Skin of body (tissue), 2 donors: ENCODE measurements around the gene TPSG1. TPM values are rescaled to one million over a fixed set of nuclear protein-coding genes. Genes with fewer than 3 reads are reported as not detected.
"Not testable (repeated sequence)": the region's sequence is repeated elsewhere in the genome, so short reads cannot be mapped to it uniquely, and the experiment has no call there.

ENCODE experiments used
- DNase-seq: peaks from one replicate; lab custom pipeline; 2025; lab: John Stamatoyannopoulos, UW
- total RNA-seq: library from RNA; depleted of rRNA; stranded (reverse); fragments of >200 nt; gene quantifications from one replicate; pipeline ENCODE4 v1.2.3, GENCODE V29; 2014

TPSG1 gene
- total RNA-seq, 1 donor from 2014 or later = not detected

- DNase-seq = no peak
These were observed 9.3 kb downstream of the TPSG1 start for GRCh38 chr16:1215574-1216295.

GRCh38 chr16:1214719-1215118, 10.3 kb downstream of the TPSG1 start:
- DNase-seq = no peak

DNA sequence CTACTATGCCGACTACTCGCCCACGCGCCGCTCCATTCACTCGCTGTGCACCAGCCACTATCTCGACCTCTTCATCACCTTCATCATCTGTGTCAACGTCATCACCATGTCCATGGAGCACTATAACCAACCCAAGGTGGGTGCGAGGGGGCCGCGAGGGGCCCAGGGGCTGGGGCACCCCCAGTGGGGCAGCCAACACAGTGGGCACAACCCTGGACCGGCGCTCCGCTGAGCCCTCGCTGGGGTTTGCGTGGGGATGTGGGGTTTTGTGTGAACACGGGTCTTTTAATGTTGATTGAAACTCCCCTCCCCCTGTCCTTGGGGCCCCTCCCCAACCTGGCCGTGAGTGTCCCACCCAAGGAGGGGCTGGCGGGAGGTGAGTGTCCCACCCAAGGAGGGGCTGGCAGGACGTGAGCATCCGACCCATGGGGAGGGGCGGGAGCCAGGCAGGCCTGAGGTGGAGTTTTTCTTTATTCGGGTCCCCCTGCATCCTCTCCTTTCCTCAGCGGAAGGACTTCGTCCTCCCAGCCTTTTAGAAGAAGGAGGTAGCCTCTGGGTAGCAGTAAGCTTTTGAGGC, 11.2 kb downstream of the TPSG1 start:
- DNase-seq = no peak

DNA sequence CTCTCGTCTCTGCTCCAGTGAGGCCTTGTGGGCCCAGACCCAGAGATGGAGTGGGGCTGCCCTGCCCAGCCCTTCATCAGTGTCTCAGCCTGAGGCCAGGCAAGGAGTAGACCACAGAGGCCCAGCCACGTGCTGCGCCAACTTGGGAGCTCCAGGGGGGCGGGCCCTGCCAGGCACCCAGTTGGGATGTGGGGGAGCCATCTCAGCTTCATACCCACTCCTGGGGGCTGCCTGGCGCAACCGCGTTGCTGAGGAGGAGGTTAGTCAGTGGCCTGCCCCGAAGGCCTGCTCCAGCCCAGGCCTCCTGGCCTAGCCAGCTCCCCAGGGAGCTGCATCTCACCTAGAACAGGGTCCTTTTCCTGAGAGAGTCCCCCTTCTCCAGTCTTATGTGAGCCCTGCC, 11.8 kb downstream of the TPSG1 start:
- no peak for DNase-seq

- DNase-seq = no peak
These were observed 12.4 kb downstream of the TPSG1 start for GRCh38 chr16:1212616-1213194.

DNA sequence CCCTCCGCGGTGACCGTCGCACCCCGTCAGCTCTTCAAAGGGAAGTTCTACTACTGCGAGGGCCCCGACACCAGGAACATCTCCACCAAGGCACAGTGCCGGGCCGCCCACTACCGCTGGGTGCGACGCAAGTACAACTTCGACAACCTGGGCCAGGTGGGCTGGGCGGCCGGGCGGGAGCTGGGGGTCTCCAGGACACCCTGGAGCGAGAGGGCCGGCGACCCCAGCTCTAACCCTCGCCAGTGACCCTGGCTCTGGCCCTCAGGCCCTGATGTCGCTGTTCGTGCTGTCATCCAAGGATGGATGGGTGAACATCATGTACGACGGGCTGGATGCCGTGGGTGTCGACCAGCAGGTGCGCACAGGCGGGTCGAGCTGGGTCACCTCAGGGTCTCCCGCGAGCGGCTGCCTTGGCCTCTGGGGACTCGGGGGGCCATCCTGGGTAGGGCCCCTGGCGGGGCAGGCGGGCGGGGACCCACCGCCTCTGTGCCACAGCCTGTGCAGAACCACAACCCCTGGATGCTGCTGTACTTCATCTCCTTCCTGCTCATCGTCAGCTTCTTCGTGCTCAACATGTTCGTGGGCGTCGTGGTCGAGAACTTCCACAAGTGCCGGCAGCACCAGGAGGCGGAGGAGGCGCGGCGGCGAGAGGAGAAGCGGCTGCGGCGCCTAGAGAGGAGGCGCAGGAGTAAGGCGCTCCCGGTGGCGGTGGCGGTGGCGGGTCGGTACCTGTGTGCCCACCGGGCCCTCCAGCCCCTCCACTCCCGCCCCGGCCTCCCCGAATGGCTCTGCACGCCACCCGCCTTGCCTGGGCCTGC, 13.4 kb downstream of the TPSG1 start:
- DNase-seq = no peak

GRCh38 chr16:1210461-1210860, 14.6 kb downstream of the TPSG1 start:
- DNase-seq = no peak

DNA sequence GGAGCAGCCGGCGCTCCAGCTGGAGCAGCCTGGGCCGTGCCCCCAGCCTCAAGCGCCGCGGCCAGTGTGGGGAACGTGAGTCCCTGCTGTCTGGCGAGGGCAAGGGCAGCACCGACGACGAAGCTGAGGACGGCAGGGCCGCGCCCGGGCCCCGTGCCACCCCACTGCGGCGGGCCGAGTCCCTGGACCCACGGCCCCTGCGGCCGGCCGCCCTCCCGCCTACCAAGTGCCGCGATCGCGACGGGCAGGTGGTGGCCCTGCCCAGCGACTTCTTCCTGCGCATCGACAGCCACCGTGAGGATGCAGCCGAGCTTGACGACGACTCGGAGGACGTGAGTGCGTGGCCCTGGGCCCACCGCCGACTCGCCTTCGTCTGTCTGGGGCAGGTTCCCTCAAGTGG, 16.0 kb downstream of the TPSG1 start:
- no peak for DNase-seq

DNA sequence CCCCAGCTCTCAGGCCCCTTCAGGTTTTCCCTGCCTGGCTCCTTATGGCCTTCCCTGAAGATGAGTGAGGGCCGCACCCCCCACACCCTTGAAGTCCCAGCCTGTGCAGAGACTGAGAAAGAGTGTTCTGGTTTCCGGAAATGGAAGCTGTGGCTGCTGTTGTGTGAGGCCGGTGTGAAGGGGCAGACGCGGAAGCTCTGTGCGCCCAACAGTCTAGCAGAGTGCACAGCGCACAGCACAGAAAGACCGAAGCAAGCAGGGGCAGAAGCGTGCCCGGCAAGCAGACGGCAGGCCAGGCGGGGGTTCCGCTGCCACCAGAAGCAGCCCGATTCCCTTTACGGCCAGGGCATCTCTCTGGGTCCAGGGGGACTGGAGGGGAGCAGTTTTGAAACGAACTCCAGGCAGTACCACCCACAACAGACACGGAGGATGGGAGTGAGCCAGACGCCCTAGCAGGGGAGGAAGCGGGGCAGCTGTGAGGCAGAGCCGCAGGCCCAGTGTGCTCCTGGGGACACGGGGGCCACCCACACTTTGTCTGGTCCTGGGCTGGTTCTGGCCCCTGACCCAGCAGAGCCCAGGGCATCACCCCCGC, 16.7 kb downstream of the TPSG1 start:
- DNase-seq = no peak

DNA sequence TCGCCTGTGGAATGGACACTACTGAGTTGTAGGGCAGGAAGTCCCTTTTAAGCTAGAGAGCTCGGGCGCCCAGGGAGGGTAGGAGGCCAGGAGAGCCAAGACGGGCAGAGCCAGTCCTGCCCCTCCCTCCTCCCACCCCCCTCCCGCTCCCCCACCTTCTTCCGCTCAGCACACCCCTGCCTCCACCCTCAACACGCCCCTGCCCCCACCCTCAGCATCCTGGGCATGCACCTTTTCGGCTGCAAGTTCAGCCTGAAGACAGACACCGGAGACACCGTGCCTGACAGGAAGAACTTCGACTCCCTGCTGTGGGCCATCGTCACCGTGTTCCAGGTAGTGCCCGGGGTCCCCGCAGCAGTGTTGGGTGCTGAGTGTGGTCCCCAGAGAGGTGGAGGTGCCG, 18.3 kb downstream of the TPSG1 start:
- no peak for DNase-seq

GRCh38 chr16:1206326-1206725, 18.7 kb downstream of the TPSG1 start:
- no peak for DNase-seq

- DNase-seq = no peak
These were observed 20.1 kb downstream of the TPSG1 start for GRCh38 chr16:1204933-1205332.

DNA sequence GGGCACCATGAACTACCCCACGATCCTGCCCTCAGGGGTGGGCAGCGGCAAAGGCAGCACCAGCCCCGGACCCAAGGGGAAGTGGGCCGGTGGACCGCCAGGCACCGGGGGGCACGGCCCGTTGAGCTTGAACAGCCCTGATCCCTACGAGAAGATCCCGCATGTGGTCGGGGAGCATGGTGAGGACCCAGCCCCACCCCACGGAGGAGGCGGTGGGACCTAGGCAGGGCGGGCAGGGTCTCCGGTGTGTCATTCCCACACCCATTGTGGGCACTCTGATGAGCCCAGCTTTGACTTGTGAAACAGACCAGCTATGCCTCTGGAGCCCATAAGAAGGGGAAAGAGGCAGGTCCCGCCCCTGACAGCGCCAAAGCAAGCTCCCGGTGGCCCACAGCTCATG, 22.8 kb downstream of the TPSG1 start:
- DNase-seq = no peak

- no peak for DNase-seq
These were observed 23.6 kb downstream of the TPSG1 start for GRCh38 chr16:1201444-1201843.

DNA sequence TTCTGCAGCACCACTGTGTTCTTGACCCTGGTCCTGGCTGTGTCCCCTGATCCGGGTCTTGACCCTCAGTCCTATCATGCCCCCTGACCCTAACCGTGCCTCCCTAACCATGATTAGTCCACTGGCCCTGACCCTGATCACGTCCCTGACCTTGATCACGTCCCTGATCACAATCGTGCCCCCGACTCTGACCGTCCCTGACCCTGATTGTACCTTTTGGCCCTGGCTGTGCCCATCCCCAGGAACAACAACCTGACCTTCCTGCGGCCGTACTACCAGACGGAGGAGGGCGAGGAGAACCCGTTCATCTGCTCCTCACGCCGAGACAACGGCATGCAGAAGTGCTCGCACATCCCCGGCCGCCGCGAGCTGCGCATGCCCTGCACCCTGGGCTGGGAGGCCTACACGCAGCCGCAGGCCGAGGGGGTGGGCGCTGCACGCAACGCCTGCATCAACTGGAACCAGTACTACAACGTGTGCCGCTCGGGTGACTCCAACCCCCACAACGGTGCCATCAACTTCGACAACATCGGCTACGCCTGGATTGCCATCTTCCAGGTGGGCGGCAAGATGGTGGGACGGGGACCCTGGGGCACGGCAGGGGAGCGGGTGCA, 24.9 kb downstream of the TPSG1 start:
- DNase-seq = no peak

DNA sequence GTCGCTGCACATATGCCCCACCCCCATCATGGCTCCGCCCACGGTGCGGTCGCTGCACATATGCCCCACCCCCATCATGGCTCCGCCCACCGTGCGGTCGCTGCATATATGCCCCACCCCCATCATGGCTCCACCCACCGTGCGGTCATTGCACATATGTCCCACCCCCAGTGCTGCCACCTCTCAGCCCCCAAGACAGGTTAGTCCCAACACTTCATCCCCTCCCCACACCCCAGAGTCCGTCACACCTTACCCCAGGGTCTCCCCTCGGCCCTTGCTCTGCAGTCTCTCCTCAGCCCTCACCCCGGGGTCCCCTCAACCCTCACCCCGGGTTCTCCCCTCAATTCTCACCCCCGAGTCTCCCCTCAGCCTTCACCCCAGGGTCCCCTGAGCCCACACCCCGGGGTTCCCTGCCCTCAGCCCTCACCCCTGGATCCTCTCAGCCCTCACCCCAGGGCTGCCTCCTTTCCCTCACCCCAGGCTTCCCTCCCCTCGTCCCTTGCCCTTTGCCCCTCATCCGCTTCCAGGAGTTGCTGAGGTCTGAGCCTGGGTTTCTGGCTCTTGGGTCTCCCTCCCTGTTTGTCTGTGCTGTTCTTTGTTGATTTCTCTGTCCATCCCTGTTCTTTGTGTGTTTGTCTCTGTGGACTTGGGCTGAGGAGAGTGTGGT, 25.6 kb downstream of the TPSG1 start:
- no peak for DNase-seq

DNA sequence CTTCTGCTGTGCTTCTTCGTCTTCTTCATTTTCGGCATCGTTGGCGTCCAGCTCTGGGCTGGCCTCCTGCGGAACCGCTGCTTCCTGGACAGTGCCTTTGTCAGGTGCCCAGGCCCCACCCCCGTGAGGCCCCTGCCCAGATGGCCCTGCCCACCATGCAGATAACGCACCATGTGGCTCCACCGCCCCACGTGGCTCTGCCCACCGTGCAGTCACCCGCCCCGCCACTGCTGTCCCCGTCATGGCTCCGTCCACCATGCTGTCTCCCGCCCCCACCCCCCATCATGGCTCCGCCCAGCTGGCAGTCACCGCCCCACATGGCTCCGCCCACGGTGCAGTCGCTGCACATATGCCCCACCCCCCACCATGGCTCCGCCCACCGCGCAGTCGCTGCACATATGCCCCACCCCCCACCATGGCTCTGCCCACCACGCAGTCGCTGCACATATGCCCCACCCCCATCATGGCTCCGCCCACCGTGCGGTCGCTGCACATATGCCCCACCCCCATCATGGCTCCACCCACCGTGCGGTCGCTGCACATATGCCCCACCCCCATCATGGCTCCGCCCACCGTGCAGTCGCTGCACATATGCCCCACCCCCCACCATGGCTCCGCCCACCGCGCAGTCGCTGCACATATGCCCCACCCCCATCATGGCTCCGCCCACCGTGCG, 26.3 kb downstream of the TPSG1 start:
- DNase-seq = not testable (repeated sequence)

DNA sequence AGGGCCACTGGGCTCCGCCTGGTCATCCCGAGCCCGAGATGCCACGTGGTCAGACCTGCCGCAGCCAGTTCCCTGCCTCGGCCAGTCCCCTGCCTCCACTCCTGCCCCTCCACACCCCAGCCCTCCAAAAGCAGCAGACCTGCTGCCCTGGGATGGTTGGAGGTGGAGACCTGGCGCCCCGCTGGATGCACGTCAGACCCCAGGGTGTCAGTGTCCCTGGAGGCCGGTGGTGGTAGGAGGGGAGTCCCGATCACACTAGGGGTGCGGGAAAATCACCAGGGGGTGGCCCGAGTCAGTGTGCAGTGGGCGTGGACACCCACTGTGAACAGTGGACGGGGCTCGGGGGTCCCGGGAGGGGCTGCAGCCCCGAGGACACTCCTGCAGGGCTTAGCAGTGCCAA, 26.9 kb downstream of the TPSG1 start:
- DNase-seq = no peak

GRCh38 chr16:1197237-1197866, 27.7 kb downstream of the TPSG1 start:
- DNase-seq = no peak

GRCh38 chr16:1196494-1196893, 28.6 kb downstream of the TPSG1 start:
- DNase-seq = no peak
